ENCODE measurements around the gene RASSF1.
A peak's percentile ranks its signal among the peaks of the same experiment; 100 is the strongest.

RASSF1 gene

DNA sequence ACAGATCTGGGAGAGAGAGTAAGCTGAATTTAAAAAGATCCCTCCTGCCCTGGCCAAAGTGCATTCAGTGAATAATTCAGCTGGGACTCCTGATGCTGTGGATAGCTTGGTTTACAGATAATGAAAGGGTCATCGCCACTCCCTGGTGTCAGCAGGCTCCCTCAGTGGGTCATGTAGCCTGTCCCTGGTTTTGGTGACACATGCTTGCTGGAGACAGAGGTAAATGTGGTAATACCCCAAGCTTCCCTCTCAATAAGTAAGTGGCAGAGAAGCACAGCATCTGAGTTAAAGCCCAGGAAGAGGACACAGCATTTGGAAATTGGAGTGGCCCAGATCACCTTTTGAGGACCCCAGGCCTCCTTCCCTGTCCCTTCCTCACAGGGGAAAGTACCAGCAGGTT lies 16.8 kb upstream of the RASSF1 start:
- Histone ChIP-seq H3K27me3 (ENCODE audit: insufficient read depth, low read length, poor library complexity, severe bottlenecking) (no peaks in the 10 kb centered on the region), H3K9ac (ENCODE audit: low read depth, low read length, poor library complexity, severe bottlenecking) (peak overlapping the region; percentile 84), H3K4me2 (ENCODE audit: low read depth, low read length, poor library complexity, severe bottlenecking) (peak overlapping the region; percentile 92), H3K9me2 (replicated peaks; ENCODE audit: low read depth, low read length) (no peaks in the 10 kb centered on the region), H3K4me1 (ENCODE audit: insufficient read depth, low read length, poor library complexity, severe bottlenecking) (peaks cover 34% of the 10 kb centered on the region), H4K20me1 (ENCODE audit: insufficient read depth, low read length, poor library complexity, severe bottlenecking) (peaks cover 43% of the 10 kb centered on the region), H2AFZ (ENCODE audit: low read length) (no peak overlapping the region), H3K9me3 (ENCODE audit: insufficient read depth, low read depth, low read length) (no peaks in the 10 kb centered on the region), H3K36me3 (ENCODE audit: insufficient read depth, low read length) (peaks cover 9% of the 10 kb centered on the region; the same call in 1 of the 2 replicates), H3K4me3 (ENCODE audit: low read length, poor library complexity, severe bottlenecking) (peak overlapping the region; percentile 78), H3F3A (ENCODE audit: low read depth) (no peaks in the 10 kb centered on the region), H3K79me2 (ENCODE audit: insufficient read depth, low read length) (peaks cover 45% of the 10 kb centered on the region)
- TF ChIP-seq, protein P1, sequence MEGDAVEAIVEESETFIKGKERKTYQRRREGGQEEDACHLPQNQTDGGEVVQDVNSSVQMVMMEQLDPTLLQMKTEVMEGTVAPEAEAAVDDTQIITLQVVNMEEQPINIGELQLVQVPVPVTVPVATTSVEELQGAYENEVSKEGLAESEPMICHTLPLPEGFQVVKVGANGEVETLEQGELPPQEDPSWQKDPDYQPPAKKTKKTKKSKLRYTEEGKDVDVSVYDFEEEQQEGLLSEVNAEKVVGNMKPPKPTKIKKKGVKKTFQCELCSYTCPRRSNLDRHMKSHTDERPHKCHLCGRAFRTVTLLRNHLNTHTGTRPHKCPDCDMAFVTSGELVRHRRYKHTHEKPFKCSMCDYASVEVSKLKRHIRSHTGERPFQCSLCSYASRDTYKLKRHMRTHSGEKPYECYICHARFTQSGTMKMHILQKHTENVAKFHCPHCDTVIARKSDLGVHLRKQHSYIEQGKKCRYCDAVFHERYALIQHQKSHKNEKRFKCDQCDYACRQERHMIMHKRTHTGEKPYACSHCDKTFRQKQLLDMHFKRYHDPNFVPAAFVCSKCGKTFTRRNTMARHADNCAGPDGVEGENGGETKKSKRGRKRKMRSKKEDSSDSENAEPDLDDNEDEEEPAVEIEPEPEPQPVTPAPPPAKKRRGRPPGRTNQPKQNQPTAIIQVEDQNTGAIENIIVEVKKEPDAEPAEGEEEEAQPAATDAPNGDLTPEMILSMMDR (conservative IDR thresholded peaks at IDR 0.05; ENCODE audit: low read length): no peak
- TF ChIP-seq EZH2phosphoT487 (IDR thresholded peaks at IDR 0.05; ENCODE audit: borderline replicate concordance): no peak

DNA sequence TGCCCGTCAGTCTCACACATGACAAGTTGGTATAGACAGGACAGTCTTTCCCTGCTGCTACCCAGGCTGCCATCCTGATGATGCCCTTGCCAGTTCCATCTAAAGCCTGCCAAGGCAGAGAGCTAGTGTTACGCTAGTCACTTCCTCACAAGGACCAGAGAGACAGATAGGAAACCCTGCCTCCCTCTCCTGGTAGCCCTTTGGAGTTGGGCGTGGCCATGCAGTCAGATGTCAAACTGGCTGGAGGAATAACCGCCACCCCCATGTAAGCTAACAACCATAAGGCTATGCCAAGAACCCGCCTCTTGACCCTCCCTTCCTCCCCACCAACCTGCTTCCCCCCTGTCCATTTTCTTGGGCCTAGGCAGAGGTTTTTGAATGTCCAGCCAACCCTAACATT lies 15.9 kb upstream of the RASSF1 start:
- TF ChIP-seq, protein P1 (conservative IDR thresholded peaks at IDR 0.05; ENCODE audit: low read length): no peak
- no peak for TF ChIP-seq EZH2phosphoT487 (IDR thresholded peaks at IDR 0.05; ENCODE audit: borderline replicate concordance)
- Histone ChIP-seq H4K20me1 (ENCODE audit: insufficient read depth, low read length, poor library complexity, severe bottlenecking) (peaks cover 43% of the 10 kb centered on the region), H3K9me2 (replicated peaks; ENCODE audit: low read depth, low read length) (no peaks in the 10 kb centered on the region), H2AFZ (ENCODE audit: low read length) (no peak overlapping the region), H3K4me1 (ENCODE audit: insufficient read depth, low read length, poor library complexity, severe bottlenecking) (peaks cover 36% of the 10 kb centered on the region), H3K4me2 (ENCODE audit: low read depth, low read length, poor library complexity, severe bottlenecking) (peak overlapping the region; percentile 92), H3K36me3 (ENCODE audit: insufficient read depth, low read length) (peaks cover 9% of the 10 kb centered on the region; the same call in 1 of the 2 replicates), H3K79me2 (ENCODE audit: insufficient read depth, low read length) (peaks cover 50% of the 10 kb centered on the region), H3F3A (ENCODE audit: low read depth) (no peaks in the 10 kb centered on the region), H3K4me3 (ENCODE audit: low read length, poor library complexity, severe bottlenecking) (peak overlapping the region; percentile 78), H3K27me3 (ENCODE audit: insufficient read depth, low read length, poor library complexity, severe bottlenecking) (no peaks in the 10 kb centered on the region), H3K9me3 (ENCODE audit: insufficient read depth, low read depth, low read length) (no peaks in the 10 kb centered on the region), H3K9ac (ENCODE audit: low read depth, low read length, poor library complexity, severe bottlenecking) (peak overlapping the region; percentile 84)

DNA sequence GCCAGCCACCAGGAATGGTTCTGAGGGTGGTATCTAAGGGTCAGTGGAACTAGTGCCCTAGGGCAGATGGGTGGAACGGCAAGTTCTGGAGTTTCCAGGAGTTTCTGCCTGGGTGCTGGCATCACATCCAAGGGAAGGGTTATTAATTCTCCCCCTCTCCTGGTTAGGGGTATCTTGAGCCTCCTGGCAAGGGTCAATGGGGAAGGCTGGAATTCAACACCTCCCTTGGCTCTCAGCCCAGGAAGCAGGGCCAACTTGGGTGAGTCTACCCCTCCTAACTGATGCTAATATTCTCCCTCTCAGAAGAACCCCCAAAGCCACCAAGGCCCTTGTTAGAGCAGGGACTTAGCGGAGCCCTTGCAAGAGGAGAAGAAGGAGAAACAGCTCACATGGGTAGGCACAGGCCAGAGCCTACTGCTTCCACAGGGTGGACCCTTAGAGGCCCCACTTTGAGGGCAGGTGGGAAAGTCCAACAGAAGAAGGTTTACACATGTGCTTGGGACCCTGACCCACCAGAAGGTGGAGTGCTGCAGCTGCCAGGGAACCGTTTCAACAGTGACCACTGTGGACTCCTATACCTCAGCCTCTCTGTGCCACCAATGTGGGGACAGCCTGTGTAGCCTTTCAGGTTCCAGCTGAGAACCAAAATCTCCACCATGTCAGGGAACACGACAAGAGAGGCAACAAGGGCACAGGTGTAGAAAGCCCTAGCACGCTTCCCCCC lies 15.4 kb upstream of the RASSF1 start:
- Histone ChIP-seq H3K4me3 (ENCODE audit: low read length, poor library complexity, severe bottlenecking) (peak overlapping the region; percentile 78), H3K4me2 (ENCODE audit: low read depth, low read length, poor library complexity, severe bottlenecking) (peak overlapping the region; percentile 92), H3K36me3 (ENCODE audit: insufficient read depth, low read length) (peaks cover 9% of the 10 kb centered on the region; the same call in 1 of the 2 replicates), H3K4me1 (ENCODE audit: insufficient read depth, low read length, poor library complexity, severe bottlenecking) (peaks cover 41% of the 10 kb centered on the region), H4K20me1 (ENCODE audit: insufficient read depth, low read length, poor library complexity, severe bottlenecking) (peaks cover 47% of the 10 kb centered on the region), H2AFZ (ENCODE audit: low read length) (no peak overlapping the region), H3F3A (ENCODE audit: low read depth) (no peaks in the 10 kb centered on the region), H3K9me3 (ENCODE audit: insufficient read depth, low read depth, low read length) (no peaks in the 10 kb centered on the region), H3K9me2 (replicated peaks; ENCODE audit: low read depth, low read length) (no peaks in the 10 kb centered on the region), H3K9ac (ENCODE audit: low read depth, low read length, poor library complexity, severe bottlenecking) (peak overlapping the region; percentile 84), H3K27me3 (ENCODE audit: insufficient read depth, low read length, poor library complexity, severe bottlenecking) (no peaks in the 10 kb centered on the region), H3K79me2 (ENCODE audit: insufficient read depth, low read length) (peaks cover 55% of the 10 kb centered on the region)
- TF ChIP-seq, protein P1 (conservative IDR thresholded peaks at IDR 0.05; ENCODE audit: low read length): peak; percentile 45
- no peak for TF ChIP-seq EZH2phosphoT487 (IDR thresholded peaks at IDR 0.05; ENCODE audit: borderline replicate concordance)

Data from Loucy (cell line).